Vagina (tissue), 2 donors: ENCODE data around the gene STAT4. TPM values are rescaled to one million over a fixed set of nuclear protein-coding genes. Genes with fewer than 3 reads are reported as not detected.

Experiments used
- DNase-seq, 2 donors: peaks; one replicate each; pipeline ENCODE4 v3.0.0-alpha.2; 2017; ENCODE audit errors: extremely low spot score in 2 of 2
- H3K27ac ChIP-seq: fragments of 200-600 bp; sonication (generic); one replicate; pipeline ENCODE4 v1.5.1; 2019
- H3K27me3 ChIP-seq: fragments of 200-600 bp; sonication (generic); one replicate; pipeline ENCODE4 v1.5.1; 2019
- H3K36me3 ChIP-seq, 2 donors: fragments of 200-600 bp; sonication (generic); one replicate each; pipeline ENCODE4 v1.5.1; 2017 to 2019
- H3K4me1 ChIP-seq: fragments of 200-600 bp; sonication (generic); one replicate; pipeline ENCODE4 v1.5.1; 2019
- H3K4me3 ChIP-seq, 2 donors: fragments of 200-600 bp; sonication (generic); 1 replicate in 1 of 2; 2 replicates in 1 of 2; pipeline ENCODE4 v1.5.1; 2016 to 2019
- H3K9me3 ChIP-seq: fragments of 200-600 bp; sonication (generic); one replicate; pipeline ENCODE4 v1.5.1; 2019
- POLR2A ChIP-seq, 2 donors: fragments of 450-650 bp; IDR thresholded peaks; one replicate each; pipeline ENCODE4 v1.6.1; 2017; ENCODE audit warnings: antibody characterized with exemption in 2 of 2, mild to moderate bottlenecking in 2 of 2, moderate library complexity in 2 of 2
- POLR2AphosphoS5 ChIP-seq, 2 donors: sonication (generic); formaldehyde crosslinking; IDR thresholded peaks; one replicate each; pipeline ENCODE4 v1.9.0; 2017; ENCODE audit warnings: antibody characterized with exemption in 2 of 2, mild to moderate bottlenecking in 2 of 2, low read depth in 1 of 2; ENCODE audit not compliant: insufficient read depth in 1 of 2
- intact Hi-C: fragments of 100-400 bp; cut with DNase I; formaldehyde crosslinking; loops from one replicate; pipeline ENCODE4 v1.15.1; 2023
- total RNA-seq: library from RNA; depleted of rRNA; stranded (reverse); fragments of >200 nt; gene quantifications from one replicate; pipeline ENCODE4 v1.2.3, GENCODE V29; 2016
- TF ChIP-seq, protein P1 (sequence below), 3 experiments: fragments of 450-650 bp in 2 of 3; fragments of 200-600 bp in 1 of 3; sonication (generic) in 1 of 3; IDR thresholded peaks; one replicate each; pipeline ENCODE4 v1.5.1; 2017 to 2019; ENCODE audit warnings: antibody characterized with exemption in 3 of 3, mild to moderate bottlenecking in 2 of 3, moderate library complexity in 2 of 3

STAT4 gene
- total RNA-seq, 1 donor from 2014 or later = 9.1 TPM

- TF ChIP-seq, protein P1, sequence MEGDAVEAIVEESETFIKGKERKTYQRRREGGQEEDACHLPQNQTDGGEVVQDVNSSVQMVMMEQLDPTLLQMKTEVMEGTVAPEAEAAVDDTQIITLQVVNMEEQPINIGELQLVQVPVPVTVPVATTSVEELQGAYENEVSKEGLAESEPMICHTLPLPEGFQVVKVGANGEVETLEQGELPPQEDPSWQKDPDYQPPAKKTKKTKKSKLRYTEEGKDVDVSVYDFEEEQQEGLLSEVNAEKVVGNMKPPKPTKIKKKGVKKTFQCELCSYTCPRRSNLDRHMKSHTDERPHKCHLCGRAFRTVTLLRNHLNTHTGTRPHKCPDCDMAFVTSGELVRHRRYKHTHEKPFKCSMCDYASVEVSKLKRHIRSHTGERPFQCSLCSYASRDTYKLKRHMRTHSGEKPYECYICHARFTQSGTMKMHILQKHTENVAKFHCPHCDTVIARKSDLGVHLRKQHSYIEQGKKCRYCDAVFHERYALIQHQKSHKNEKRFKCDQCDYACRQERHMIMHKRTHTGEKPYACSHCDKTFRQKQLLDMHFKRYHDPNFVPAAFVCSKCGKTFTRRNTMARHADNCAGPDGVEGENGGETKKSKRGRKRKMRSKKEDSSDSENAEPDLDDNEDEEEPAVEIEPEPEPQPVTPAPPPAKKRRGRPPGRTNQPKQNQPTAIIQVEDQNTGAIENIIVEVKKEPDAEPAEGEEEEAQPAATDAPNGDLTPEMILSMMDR (IDR thresholded peaks at IDR 0.05) = no peak
- TF ChIP-seq POLR2A (IDR thresholded peaks at IDR 0.05) (no peak), POLR2AphosphoS5 (IDR thresholded peaks at IDR 0.05; ENCODE audit: insufficient read depth in 1 of 2, low read depth in 1 of 2) (no peak)
- Histone ChIP-seq H3K27ac (peak overlapping the region; percentile 89), H3K36me3 (no peaks in the 10 kb centered on the region), H3K9me3 (no peaks in the 10 kb centered on the region), H3K27me3 (no peaks in the 10 kb centered on the region), H3K4me1 (peaks cover 33% of the 10 kb centered on the region), H3K4me3 (peak overlapping the region; percentile 77 to 88)
- no peak for DNase-seq
- intact Hi-C loops = no loop called here
Observed at GRCh38 chr2:191014653-191015020, 136.2 kb downstream of the STAT4 start.

- Histone ChIP-seq H3K4me1 (peaks cover 33% of the 10 kb centered on the region), H3K36me3 (no peaks in the 10 kb centered on the region), H3K27ac (peak within 1 kb of the TSS; percentile 89), H3K4me3 (peak within 1 kb of the TSS; percentile 77 to 88), H3K9me3 (no peaks in the 10 kb centered on the region), H3K27me3 (no peaks in the 10 kb centered on the region)
- TF ChIP-seq POLR2A (IDR thresholded peaks at IDR 0.05) (peak in 1 of 2 donors; percentile 79), POLR2AphosphoS5 (IDR thresholded peaks at IDR 0.05; ENCODE audit: insufficient read depth in 1 of 2, low read depth in 1 of 2) (peak; percentile 84 to 98)
- TF ChIP-seq, protein P1 (IDR thresholded peaks at IDR 0.05) = peak in 1 of 3 experiments; percentile 22
- peak in 1 of 2 donors; percentile 93 for DNase-seq
- intact Hi-C loops = no loop called here
Observed at GRCh38 chr2:191013932-191014652, 136.7 kb downstream of the STAT4 start, which contains the start of gene STAT1. TSS of gene STAT1 (minus strand) at chr2:191014171. CDS start at chr2:191010003, 4,168 bp downstream.

GRCh38 chr2:191013682-191013931, 137.2 kb downstream of the STAT4 start:
- H3K27me3 ChIP-seq = no peaks in the 10 kb centered on the region
- no peak for DNase-seq
- peaks cover 33% of the 10 kb centered on the region for H3K4me1 ChIP-seq
- H3K4me3 ChIP-seq = peak overlapping the region; percentile 77 to 88
- intact Hi-C loops = no loop called here
- no peaks in the 10 kb centered on the region for H3K36me3 ChIP-seq
- no peaks in the 10 kb centered on the region for H3K9me3 ChIP-seq
- peak overlapping the region; percentile 89 for H3K27ac ChIP-seq
- no peak for TF ChIP-seq POLR2AphosphoS5 (IDR thresholded peaks at IDR 0.05; ENCODE audit: insufficient read depth in 1 of 2, low read depth in 1 of 2)
- no peak for TF ChIP-seq POLR2A (IDR thresholded peaks at IDR 0.05)
- TF ChIP-seq, protein P1 (IDR thresholded peaks at IDR 0.05) = no peak

- DNase-seq = no peak
- intact Hi-C loops = no loop called here
- Histone ChIP-seq H3K27ac (peak overlapping the region; percentile 89), H3K4me3 (peak overlapping the region; percentile 77 to 88), H3K4me1 (peaks cover 33% of the 10 kb centered on the region), H3K9me3 (no peaks in the 10 kb centered on the region), H3K27me3 (no peaks in the 10 kb centered on the region), H3K36me3 (no peaks in the 10 kb centered on the region)
- TF ChIP-seq POLR2AphosphoS5 (IDR thresholded peaks at IDR 0.05; ENCODE audit: insufficient read depth in 1 of 2, low read depth in 1 of 2) (no peak), POLR2A (IDR thresholded peaks at IDR 0.05) (no peak)
- TF ChIP-seq, protein P1 (IDR thresholded peaks at IDR 0.05) = no peak
Observed at GRCh38 chr2:191012845-191013681, 137.7 kb downstream of the STAT4 start.
